GM12878 (cell line): ENCODE measurements around the gene TUBA1A. TPM values are rescaled to one million over a fixed set of nuclear protein-coding genes. Genes with fewer than 3 reads are reported as not detected.

Source experiments
- ATAC-seq: fragments of 200-7000 bp; cut with Tn5 transposase; 3 replicates; pipeline ENCODE4 v1.9.1; 2020; ENCODE audit warnings: mild to moderate bottlenecking, moderate library complexity
- BruUV-seq: library from RNA; stranded (reverse); fragments of 400-500 nt; replicated peaks from 2 replicates; lab custom pipeline; 2021; lab: Mats Ljungman, UMichigan
- CTCF ChIA-PET: fragments of 300-600 bp; sonication (Branson Sonifier 250); formaldehyde crosslinking; extraction: SDS; loops from one replicate; lab custom pipeline; 2021; ENCODE audit warnings: inconsistent platforms; lab: Yijun Ruan, JAX
- POLR2A ChIA-PET: fragments of 350-600 bp; formaldehyde crosslinking; extraction: SDS; loops from one replicate; lab custom pipeline; 2021; ENCODE audit warnings: inconsistent platforms; lab: Charles Lee
- RAD21 ChIA-PET: fragments of 300-600 bp; sonication (Branson Sonifier 250); formaldehyde crosslinking; loops from one replicate; lab custom pipeline; 2023; ENCODE audit warnings: antibody characterized with exemption; ENCODE audit not compliant: unreplicated experiment; lab: Charles Lee
- SMC1A ChIA-PET: fragments of 300-600 bp; sonication (Branson Sonifier 250); formaldehyde crosslinking; loops from one replicate; lab custom pipeline; 2023; ENCODE audit not compliant: unreplicated experiment, uncharacterized antibody; lab: Charles Lee
- DNase-seq: peaks from one replicate; pipeline ENCODE4 v3.0.0-alpha.2; 2011; ENCODE audit warnings: low read depth, low spot score
- FAIRE-seq: peaks from 3 replicates; lab custom pipeline; 2011; peaks lifted over from hg19 to GRCh38; lab: Jason Lieb, UNC
- H2AFZ ChIP-seq: 2 replicates; pipeline ENCODE4 v1.6.0; 2011; ENCODE audit warnings: low read depth, low read length, control low read depth; ENCODE audit not compliant: control insufficient read depth
- H3K27ac ChIP-seq: 2 replicates; pipeline ENCODE4 v1.5.1; 2011; ENCODE audit warnings: control low read depth; ENCODE audit not compliant: control insufficient read depth, insufficient read depth
- H3K27me3 ChIP-seq, 2 experiments: replicated peaks in 1 of 2; 2 replicates each; pipeline versions ENCODE4 v1.6.0 to v1.6.1; 2011; ENCODE audit warnings: low read length in 1 of 2; ENCODE audit not compliant: control insufficient read depth in 2 of 2, insufficient read depth in 2 of 2
- H3K36me3 ChIP-seq, 2 experiments: 2 replicates each; pipeline ENCODE4 v1.5.1; 2011; ENCODE audit warnings: low read length in 1 of 2; ENCODE audit not compliant: control insufficient read depth in 2 of 2, insufficient read depth in 2 of 2
- H3K4me1 ChIP-seq: 2 replicates; pipeline ENCODE4 v1.6.1; 2011; ENCODE audit warnings: mild to moderate bottlenecking, low read length, moderate library complexity, mixed read lengths; ENCODE audit not compliant: control insufficient read depth, insufficient read depth
- H3K4me2 ChIP-seq: 2 replicates; pipeline ENCODE4 v1.6.0; 2011; ENCODE audit warnings: control low read depth; ENCODE audit not compliant: control insufficient read depth, insufficient read depth
- H3K4me3 ChIP-seq: fragments of 200-600 bp; sonication (generic); 2 replicates; pipeline ENCODE4 v1.5.1; 2016
- H3K79me2 ChIP-seq: 2 replicates; pipeline ENCODE4 v1.6.0; 2011; ENCODE audit warnings: low read length; ENCODE audit not compliant: control insufficient read depth, insufficient read depth
- H3K9ac ChIP-seq: 2 replicates; pipeline ENCODE4 v1.8.0; 2011; ENCODE audit warnings: low read length, control low read depth, mixed read lengths; ENCODE audit not compliant: control insufficient read depth, insufficient read depth
- H3K9me3 ChIP-seq: replicated peaks from 3 replicates; pipeline ENCODE4 v1.5.1; 2011; ENCODE audit warnings: mild to moderate bottlenecking, low read length; ENCODE audit not compliant: control insufficient read depth, insufficient read depth
- H4K20me1 ChIP-seq: 2 replicates; pipeline ENCODE4 v1.6.0; 2011; ENCODE audit not compliant: control insufficient read depth, insufficient read depth
- CBX5 ChIP-seq: sonication (generic); IDR thresholded peaks from 2 replicates; pipeline ENCODE4 v1.6.1; 2016; ENCODE audit warnings: low read depth, moderate library complexity, mild to moderate bottlenecking, inconsistent platforms
- EED ChIP-seq: sonication (generic); IDR thresholded peaks from 2 replicates; pipeline ENCODE4 v1.6.1; 2016; ENCODE audit warnings: antibody characterized with exemption, low read depth
- EGR1 ChIP-seq, 2 experiments: IDR thresholded peaks; 1 replicate in 1 of 2; 2 replicates in 1 of 2; pipeline ENCODE4 v1.6.1; 2011 to 2012; ENCODE audit warnings: low read depth in 2 of 2, low read length in 2 of 2, borderline replicate concordance in 1 of 2, mild to moderate bottlenecking in 1 of 2, moderate library complexity in 1 of 2
- FOS ChIP-seq: IDR thresholded peaks from 3 replicates; pipeline ENCODE4 v1.6.1; 2011; ENCODE audit warnings: borderline replicate concordance; ENCODE audit not compliant: insufficient read length; ENCODE audit errors: extremely low read depth
- HDAC2 ChIP-seq: fragments of 200-600 bp; sonication (generic); IDR thresholded peaks from 2 replicates; pipeline ENCODE4 v1.6.1; 2017
- HDAC6 ChIP-seq: fragments of 200-600 bp; sonication (generic); IDR thresholded peaks from one replicate; pipeline ENCODE4 v1.8.0; 2017; ENCODE audit warnings: antibody characterized with exemption; ENCODE audit not compliant: unreplicated experiment
- IKZF1 ChIP-seq: fragments of 450-650 bp; conservative IDR thresholded peaks from 2 replicates; pipeline ENCODE4 v1.6.1; 2017; ENCODE audit warnings: antibody characterized with exemption, mild to moderate bottlenecking
- IKZF2 ChIP-seq, 2 experiments: fragments of 450-650 bp; IDR thresholded peaks; 2 replicates each; pipeline ENCODE4 v1.6.1; 2017; ENCODE audit warnings: mild to moderate bottlenecking in 2 of 2, moderate library complexity in 2 of 2
- MEF2B ChIP-seq: fragments of 450-650 bp; IDR thresholded peaks from 2 replicates; pipeline ENCODE4 v1.6.1; 2018; ENCODE audit warnings: mild to moderate bottlenecking, moderate library complexity; ENCODE audit not compliant: partially characterized antibody, poor library complexity, severe bottlenecking
- PKNOX1 ChIP-seq: fragments of 450-650 bp; IDR thresholded peaks from 2 replicates; pipeline ENCODE4 v1.6.1; 2016; ENCODE audit warnings: mild to moderate bottlenecking
- RELA ChIP-seq: fragments of 450-650 bp; IDR thresholded peaks from 2 replicates; pipeline ENCODE4 v1.8.0; 2014; ENCODE audit warnings: borderline replicate concordance; ENCODE audit not compliant: partially characterized antibody
- RELB ChIP-seq: fragments of 450-650 bp; IDR thresholded peaks from 2 replicates; pipeline ENCODE4 v1.6.1; 2017; ENCODE audit warnings: low read depth, mild to moderate bottlenecking, moderate library complexity
- YY1 ChIP-seq: IDR thresholded peaks from 2 replicates; pipeline ENCODE4 v1.6.1; 2011; ENCODE audit warnings: low read depth, mild to moderate bottlenecking, low read length
- ZNF24 ChIP-seq: fragments of 450-650 bp; IDR thresholded peaks from 2 replicates; pipeline ENCODE4 v1.6.1; 2017; ENCODE audit warnings: antibody characterized with exemption, mild to moderate bottlenecking
- ZNF384 ChIP-seq: IDR thresholded peaks from 2 replicates; pipeline ENCODE4 v1.6.1; 2012; ENCODE audit warnings: low read depth, mild to moderate bottlenecking, low read length, improper control_type of control experiment, borderline replicate concordance
- WGBS: methylation state at CpG from one replicate; pipeline ENCODE4 v1.1.6; 2016; ENCODE audit warnings: low lambda C conversion rate; ENCODE audit not compliant: insufficient replicate concordance, insufficient coverage; ENCODE audit errors: missing lambda C conversion rate; 5-methylcytosine and 5-hydroxymethylcytosine counted together
- in situ Hi-C: fragments of 300-500 bp; cut with MboI; formaldehyde crosslinking; loops from 9 replicates; pipeline ENCODE4 v1.14.3; 2018; ENCODE audit warnings: mixed read lengths
- intact Hi-C: fragments of 100-400 bp; cut with micrococcal nuclease; formaldehyde crosslinking; loops from one replicate; pipeline ENCODE4 v1.14.2; 2022; ENCODE audit not compliant: unreplicated experiment
- polyA plus RNA-seq, 11 experiments: library from polyadenylated mRNA; depleted of rRNA in 4 of 11; unstranded in 6 of 11; stranded (reverse) in 5 of 11; fragments of >200 nt; fragmentation: Nextera tagmentation in 4 of 11; fragmentation: Illumina TruSeq in 1 of 11; extraction: Ambion mirVana in 4 of 11; extraction: Trizol in 1 of 11; gene quantifications; 1 replicate in 1 of 11; 2 replicates in 10 of 11; pipeline versions ENCODE4 v1.2.1 to v1.2.3, GENCODE V29; 2011 to 2016; ENCODE audit warnings: inconsistent platforms in 2 of 11, missing spikeins in 2 of 11, low read depth in 1 of 11
- total RNA-seq, 4 experiments: library from RNA; depleted of rRNA in 3 of 4; stranded (reverse); fragments of >200 nt in 3 of 4; fragmentation: Illumina TruSeq in 1 of 4; extraction: Trizol in 1 of 4; gene quantifications; 2 replicates each; pipeline versions ENCODE4 v1.2.1 to v1.2.3, GENCODE V29; 2013 to 2021
- TF ChIP-seq, protein P1 (sequence below): IDR thresholded peaks from 2 replicates; pipeline ENCODE4 v1.6.1; 2012; ENCODE audit warnings: low read depth, low read length, improper control_type of control experiment

Gene TUBA1A
- total and polyA plus RNA-seq, 10 of the 15 experiments (the other 5 are each of a cell fraction or from before 2014, with no cell fraction given): 129 to 496 (median 249) TPM

- Histone ChIP-seq H3K79me2 (no peaks in the 10 kb centered on the region), H4K20me1 (no peaks in the 10 kb centered on the region), H3K27me3 (no peaks in the 10 kb centered on the region; a peak in 1 of 4 replicates), H3K4me1 (no peaks in the 10 kb centered on the region; the same call in none of the 2 replicates), H3K27ac (peak overlapping the region; percentile 72), H2AFZ (peak overlapping the region; percentile 83), H3K9me3 (no peaks in the 10 kb centered on the region), H3K4me2 (peak overlapping the region; percentile 76), H3K4me3 (peak overlapping the region; percentile 75), H3K9ac (peak overlapping the region; percentile 71), H3K36me3 (no peaks in the 10 kb centered on the region)
- DNase-seq: no peak
- intact Hi-C loops (loop anchor here (2.0 kb wide), 2 partner anchors 46 to 58 kb away; partner anchors contain the start of gene TUBA1B), in situ Hi-C loops (no loop called here)
- ATAC-seq: peak; percentile 81
- TF ChIP-seq YY1: 0 out of 2 replicates have a peak, but pooled peaks have one; percentile 34
- peak; percentile 21; the same call in 1 of the 2 replicates for TF ChIP-seq EED
- TF ChIP-seq IKZF2 (IDR thresholded peaks at IDR 0.05): peak; percentile 54 to 65; a peak in 3 of 4 replicates
- TF ChIP-seq HDAC6: peak; percentile 99
- TF ChIP-seq PKNOX1: no peak
- TF ChIP-seq IKZF1: peak; percentile 58; the same call in 1 of the 2 replicates
- no peak for TF ChIP-seq ZNF24
- peak; percentile 22; the same call in 1 of the 2 replicates for TF ChIP-seq RELB
- TF ChIP-seq CBX5: no peak
- TF ChIP-seq MEF2B: peak; percentile 54
- no peak for TF ChIP-seq FOS
- TF ChIP-seq, protein P1, sequence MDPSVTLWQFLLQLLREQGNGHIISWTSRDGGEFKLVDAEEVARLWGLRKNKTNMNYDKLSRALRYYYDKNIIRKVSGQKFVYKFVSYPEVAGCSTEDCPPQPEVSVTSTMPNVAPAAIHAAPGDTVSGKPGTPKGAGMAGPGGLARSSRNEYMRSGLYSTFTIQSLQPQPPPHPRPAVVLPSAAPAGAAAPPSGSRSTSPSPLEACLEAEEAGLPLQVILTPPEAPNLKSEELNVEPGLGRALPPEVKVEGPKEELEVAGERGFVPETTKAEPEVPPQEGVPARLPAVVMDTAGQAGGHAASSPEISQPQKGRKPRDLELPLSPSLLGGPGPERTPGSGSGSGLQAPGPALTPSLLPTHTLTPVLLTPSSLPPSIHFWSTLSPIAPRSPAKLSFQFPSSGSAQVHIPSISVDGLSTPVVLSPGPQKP: no peak
- TF ChIP-seq HDAC2: peak; percentile 92
- TF ChIP-seq ZNF384: peak; percentile 77
- TF ChIP-seq RELA: no peak
- TF ChIP-seq EGR1 (IDR thresholded peaks at IDR 0.05; ENCODE audit: borderline replicate concordance in 1 of 2, low read depth in 2 of 2, low read length in 2 of 2): peak in 1 of 2 experiments; percentile 96; a peak in 2 of 3 replicates
- SMC1A ChIA-PET: interaction anchor here (0.6 to 1.8 kb wide), 7 partner anchors 10 to 125 kb away, joined by 3 to 5 read pairs (median 3); no protein-coding TSS in a partner anchor
- FAIRE-seq: no peak
- WGBS: under 1% methylated on average over 52 of the region's 52 CpGs
- CTCF ChIA-PET: interaction anchor here (0.6 to 3.7 kb wide), 9 partner anchors 13 to 271 kb away, joined by 3 to 13 read pairs (median 4); partner anchors contain the start of gene TUBA1B
- POLR2A ChIA-PET: interaction anchor here (0.7 to 2.0 kb wide), 6 partner anchors 28 to 174 kb away, joined by 3 to 19 read pairs (median 4); partner anchors contain the start of gene TUBA1B
- RAD21 ChIA-PET: interaction anchor here (0.7 to 1.7 kb wide), 5 partner anchors 50 to 143 kb away, joined by 3 to 7 read pairs (median 3); partner anchors contain the start of gene RHEBL1
- TSS peak; percentile 81 for BruUV-seq
Observed at GRCh38 chr12:49188201-49188915, 522 bp downstream of the TUBA1A start.
